ENCODE data around the gene MLXIP.

MLXIP gene

DNA sequence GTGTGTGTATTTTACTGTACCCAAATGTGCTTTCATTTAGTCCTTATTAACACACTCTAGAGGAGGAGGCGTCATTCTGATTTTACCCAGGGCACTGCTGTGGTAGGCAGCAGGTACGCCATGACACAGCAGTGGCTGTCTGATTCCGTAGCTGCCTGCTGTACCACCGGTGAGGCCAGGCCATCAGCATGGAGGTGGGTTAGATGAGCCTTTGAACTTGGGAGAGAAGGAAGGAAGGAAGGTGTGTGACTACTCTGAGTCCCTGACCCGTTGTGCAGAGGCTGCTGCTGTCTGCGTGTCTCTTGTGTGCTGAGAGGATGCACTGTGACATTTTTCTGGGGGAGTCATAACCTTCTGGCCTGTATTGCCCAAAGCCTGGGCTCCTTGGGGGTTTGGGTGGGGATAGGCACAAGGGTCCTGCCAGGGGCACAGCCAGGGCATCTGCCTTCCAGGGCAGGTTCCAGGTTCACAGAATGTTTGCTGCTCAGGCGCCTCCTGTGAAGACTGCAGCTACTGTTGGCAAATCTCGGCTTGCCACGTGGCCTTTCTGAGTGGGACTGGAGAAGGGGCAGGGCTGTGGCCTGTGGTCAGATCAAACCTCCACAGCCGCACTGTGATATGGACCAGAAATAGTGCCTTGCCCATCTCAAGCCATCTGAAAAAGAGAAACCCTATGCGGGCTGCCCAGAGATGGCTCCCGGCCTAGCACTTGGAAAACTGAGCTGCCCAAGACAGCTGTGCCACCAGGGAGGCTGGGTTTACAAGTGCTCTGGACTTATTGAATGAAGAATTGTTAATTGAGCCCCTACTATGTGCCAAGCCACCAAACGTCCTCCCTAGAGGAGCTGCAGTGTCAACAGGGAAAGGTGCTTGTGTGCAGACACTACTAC lies 47.1 kb downstream of the MLXIP start:
- H3K4me1 ChIP-seq (ENCODE audit: control insufficient read depth, insufficient read depth, low read length, poor library complexity, severe bottlenecking), result peaks cover 6% of the 10 kb centered on the region
- H3K36me3 ChIP-seq (ENCODE audit: control insufficient read depth, insufficient read depth, low read length), result peaks cover 34% of the 10 kb centered on the region
- H3K4me3 ChIP-seq (ENCODE audit: insufficient read depth, low read depth, low read length, poor library complexity, severe bottlenecking), result no peak overlapping the region
- no peak overlapping the region for H3K27ac ChIP-seq (ENCODE audit: insufficient read depth, low read length, poor library complexity, severe bottlenecking)
- no peak for DNase-seq
- H3K27me3 ChIP-seq (replicated peaks; ENCODE audit: control insufficient read depth, insufficient read depth, low read length, poor library complexity, severe bottlenecking), result no peaks in the 10 kb centered on the region
- no peaks in the 10 kb centered on the region for H3K9me3 ChIP-seq (ENCODE audit: control insufficient read depth, low read length)

DNA sequence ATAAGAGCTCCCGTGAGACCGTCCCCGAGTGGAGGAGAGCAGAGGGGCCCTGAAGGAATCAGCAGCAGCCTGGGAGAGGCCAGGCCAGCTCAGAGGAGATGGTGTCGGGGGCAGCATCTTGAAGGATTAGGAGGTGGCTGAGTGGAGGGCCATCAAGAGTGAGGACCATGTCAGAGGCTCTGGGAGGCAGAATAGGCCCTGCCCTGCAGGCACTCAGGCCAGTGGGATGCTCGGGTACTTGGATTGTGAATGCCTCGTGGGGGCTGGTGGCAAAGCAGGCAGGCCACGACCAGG lies 47.7 kb downstream of the MLXIP start:
- H3K4me1 ChIP-seq (ENCODE audit: control insufficient read depth, insufficient read depth, low read length, poor library complexity, severe bottlenecking), result peaks cover 6% of the 10 kb centered on the region
- no peak for DNase-seq
- H3K4me3 ChIP-seq (ENCODE audit: insufficient read depth, low read depth, low read length, poor library complexity, severe bottlenecking), result no peak overlapping the region
- no peaks in the 10 kb centered on the region for H3K9me3 ChIP-seq (ENCODE audit: control insufficient read depth, low read length)
- no peak overlapping the region for H3K27ac ChIP-seq (ENCODE audit: insufficient read depth, low read length, poor library complexity, severe bottlenecking)
- H3K36me3 ChIP-seq (ENCODE audit: control insufficient read depth, insufficient read depth, low read length), result peaks cover 39% of the 10 kb centered on the region
- H3K27me3 ChIP-seq (replicated peaks; ENCODE audit: control insufficient read depth, insufficient read depth, low read length, poor library complexity, severe bottlenecking), result no peaks in the 10 kb centered on the region

DNA sequence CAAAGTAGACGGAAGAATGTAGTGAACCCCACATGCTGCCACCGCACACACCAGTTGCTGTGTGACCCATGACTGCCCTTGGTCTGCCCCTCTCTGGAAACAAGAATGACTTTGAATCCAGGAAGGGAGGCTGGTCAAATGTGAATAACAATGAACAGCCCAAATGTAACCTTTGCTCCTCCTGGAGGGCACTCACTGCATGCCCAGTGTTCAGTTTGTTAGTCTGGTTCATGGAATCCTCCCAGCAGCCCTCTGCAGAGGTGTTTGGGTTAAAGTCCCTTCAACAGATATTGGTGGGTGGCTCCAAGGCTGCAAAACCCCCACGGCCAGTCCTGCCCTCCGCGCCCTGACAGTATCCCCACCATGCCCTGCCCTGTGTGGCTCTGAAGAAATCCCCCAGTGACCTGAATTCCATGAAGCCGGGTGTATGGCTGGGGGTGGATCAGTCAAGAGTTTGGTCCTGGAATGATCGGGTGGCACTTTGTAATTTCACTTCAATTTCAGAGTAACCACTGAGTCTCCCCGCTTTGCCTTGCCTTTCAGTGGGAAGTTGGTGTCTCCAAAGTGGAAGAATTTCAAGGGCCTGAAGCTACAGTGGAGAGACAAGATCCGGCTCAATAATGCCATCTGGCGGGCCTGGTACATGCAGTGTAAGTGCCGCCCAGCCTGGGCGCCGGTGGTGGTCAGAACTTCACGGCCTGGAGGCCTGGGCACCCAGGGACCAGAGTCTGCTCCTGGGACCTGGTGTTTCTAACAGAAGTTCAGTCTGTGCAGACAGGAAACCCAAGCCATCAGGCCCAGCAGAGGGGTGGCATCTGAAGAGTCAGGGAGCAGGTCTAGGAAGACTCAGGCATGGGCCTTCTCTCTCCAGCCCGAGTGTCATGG lies 48.4 kb downstream of the MLXIP start:
- Histone ChIP-seq H3K27ac (ENCODE audit: insufficient read depth, low read length, poor library complexity, severe bottlenecking) (no peak overlapping the region), H3K4me1 (ENCODE audit: control insufficient read depth, insufficient read depth, low read length, poor library complexity, severe bottlenecking) (peaks cover 6% of the 10 kb centered on the region)

DNA sequence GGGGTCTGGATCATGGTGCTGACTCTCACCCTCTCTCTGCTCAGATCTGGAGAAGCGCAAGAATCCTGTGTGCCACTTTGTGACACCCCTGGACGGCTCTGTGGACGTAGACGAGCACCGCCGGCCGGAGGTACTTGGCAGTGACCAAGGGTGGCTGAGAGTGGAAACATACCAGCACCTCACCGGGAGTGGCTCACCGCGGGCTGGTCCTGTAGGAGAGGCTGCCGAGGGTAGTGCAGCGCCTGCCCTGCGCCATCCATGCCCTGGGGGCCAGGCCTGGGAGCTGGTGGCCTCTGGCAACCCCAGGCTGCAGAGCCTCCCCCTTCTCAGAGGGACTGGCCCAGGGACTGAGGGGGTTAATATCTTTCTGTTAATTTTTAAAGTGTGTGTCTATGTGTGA lies 49.3 kb downstream of the MLXIP start:
- Histone ChIP-seq H3K9me3 (ENCODE audit: control insufficient read depth, low read length) (no peaks in the 10 kb centered on the region), H3K27ac (ENCODE audit: insufficient read depth, low read length, poor library complexity, severe bottlenecking) (no peak overlapping the region), H3K4me1 (ENCODE audit: control insufficient read depth, insufficient read depth, low read length, poor library complexity, severe bottlenecking) (peaks cover 6% of the 10 kb centered on the region), H3K4me3 (ENCODE audit: insufficient read depth, low read depth, low read length, poor library complexity, severe bottlenecking) (no peak overlapping the region), H3K27me3 (replicated peaks; ENCODE audit: control insufficient read depth, insufficient read depth, low read length, poor library complexity, severe bottlenecking) (no peaks in the 10 kb centered on the region), H3K36me3 (ENCODE audit: control insufficient read depth, insufficient read depth, low read length) (peaks cover 51% of the 10 kb centered on the region)
- no peak for DNase-seq

More for the DNA sequence above, 48.4 kb downstream of the MLXIP start:
- Histone ChIP-seq H3K9me3 (ENCODE audit: control insufficient read depth, low read length) (no peaks in the 10 kb centered on the region), H3K4me3 (ENCODE audit: insufficient read depth, low read depth, low read length, poor library complexity, severe bottlenecking) (no peak overlapping the region), H3K36me3 (ENCODE audit: control insufficient read depth, insufficient read depth, low read length) (peaks cover 43% of the 10 kb centered on the region), H3K27me3 (replicated peaks; ENCODE audit: control insufficient read depth, insufficient read depth, low read length, poor library complexity, severe bottlenecking) (no peaks in the 10 kb centered on the region)
- DNase-seq, result no peak

DNA sequence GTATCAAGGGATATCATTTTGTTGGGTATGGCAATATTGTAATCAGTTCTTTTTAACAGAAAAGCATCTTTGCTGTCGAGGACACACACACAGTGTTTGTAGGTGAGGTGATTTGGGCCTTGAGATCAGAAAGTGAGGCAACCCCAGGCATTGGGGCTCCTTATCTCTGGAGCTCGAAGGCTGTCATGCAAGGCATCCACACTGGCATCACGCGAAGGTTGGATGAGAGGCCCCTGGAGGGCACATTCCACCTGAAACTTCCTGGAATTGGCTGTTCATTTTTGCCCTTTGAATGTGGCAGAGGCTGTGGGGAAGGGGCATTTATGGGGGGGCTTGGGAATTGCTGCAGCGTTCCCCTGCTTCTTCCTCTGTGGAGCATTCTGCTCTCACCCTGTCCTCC lies 49.9 kb downstream of the MLXIP start:
- Histone ChIP-seq H3K4me3 (ENCODE audit: insufficient read depth, low read depth, low read length, poor library complexity, severe bottlenecking) (no peak overlapping the region), H3K36me3 (ENCODE audit: control insufficient read depth, insufficient read depth, low read length) (peaks cover 57% of the 10 kb centered on the region), H3K27me3 (replicated peaks; ENCODE audit: control insufficient read depth, insufficient read depth, low read length, poor library complexity, severe bottlenecking) (no peaks in the 10 kb centered on the region), H3K27ac (ENCODE audit: insufficient read depth, low read length, poor library complexity, severe bottlenecking) (no peak overlapping the region), H3K4me1 (ENCODE audit: control insufficient read depth, insufficient read depth, low read length, poor library complexity, severe bottlenecking) (peaks cover under 1% of the 10 kb centered on the region), H3K9me3 (ENCODE audit: control insufficient read depth, low read length) (no peaks in the 10 kb centered on the region)
- no peak for DNase-seq

DNA sequence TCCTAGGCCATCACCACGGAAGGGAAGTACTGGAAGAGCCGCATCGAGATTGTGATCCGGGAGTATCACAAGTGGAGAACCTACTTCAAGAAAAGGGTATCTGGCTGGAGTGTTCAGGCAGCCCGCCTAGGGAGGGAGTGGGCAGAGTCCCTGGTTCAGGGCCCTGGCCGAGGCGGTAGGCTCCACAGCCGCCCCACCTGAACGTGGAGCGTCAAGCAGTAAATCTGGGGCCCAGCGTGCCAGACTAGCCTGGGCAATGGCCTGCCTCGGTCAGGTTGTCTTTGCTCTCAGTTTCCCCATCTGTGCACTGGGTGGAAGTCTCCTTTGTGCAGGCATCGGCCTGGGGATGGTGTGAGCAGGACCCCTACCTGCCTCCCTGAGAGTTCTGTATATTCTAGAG lies 50.6 kb downstream of the MLXIP start:
- Histone ChIP-seq H3K27ac (ENCODE audit: insufficient read depth, low read length, poor library complexity, severe bottlenecking) (no peak overlapping the region), H3K27me3 (replicated peaks; ENCODE audit: control insufficient read depth, insufficient read depth, low read length, poor library complexity, severe bottlenecking) (no peaks in the 10 kb centered on the region), H3K9me3 (ENCODE audit: control insufficient read depth, low read length) (no peaks in the 10 kb centered on the region), H3K36me3 (ENCODE audit: control insufficient read depth, insufficient read depth, low read length) (peaks cover 63% of the 10 kb centered on the region), H3K4me1 (ENCODE audit: control insufficient read depth, insufficient read depth, low read length, poor library complexity, severe bottlenecking) (no peaks in the 10 kb centered on the region), H3K4me3 (ENCODE audit: insufficient read depth, low read depth, low read length, poor library complexity, severe bottlenecking) (no peak overlapping the region)
- DNase-seq, result no peak

DNA sequence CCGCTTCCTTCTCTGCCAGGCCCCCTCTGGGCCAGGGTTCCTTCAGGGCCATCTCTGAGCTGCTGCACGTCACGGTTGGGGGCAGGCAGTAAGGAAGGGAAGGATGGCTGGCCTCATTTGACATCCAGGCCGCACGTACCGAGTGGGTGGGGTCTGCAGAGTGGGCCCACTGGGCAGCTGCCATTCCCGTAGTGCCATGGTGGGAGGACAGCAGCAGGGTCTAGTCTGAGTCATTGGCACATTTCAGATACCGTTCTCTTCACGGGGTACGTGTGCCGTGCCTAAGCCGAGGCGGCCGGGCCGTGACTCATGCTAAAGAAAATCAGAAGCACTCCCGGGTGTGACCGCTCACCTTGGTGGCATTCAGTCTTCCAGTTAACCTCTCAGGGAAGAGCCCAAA lies 51.6 kb downstream of the MLXIP start:
- Histone ChIP-seq H3K4me1 (ENCODE audit: control insufficient read depth, insufficient read depth, low read length, poor library complexity, severe bottlenecking) (no peaks in the 10 kb centered on the region), H3K27ac (ENCODE audit: insufficient read depth, low read length, poor library complexity, severe bottlenecking) (no peak overlapping the region), H3K4me3 (ENCODE audit: insufficient read depth, low read depth, low read length, poor library complexity, severe bottlenecking) (no peak overlapping the region), H3K36me3 (ENCODE audit: control insufficient read depth, insufficient read depth, low read length) (peaks cover 64% of the 10 kb centered on the region), H3K9me3 (ENCODE audit: control insufficient read depth, low read length) (no peaks in the 10 kb centered on the region), H3K27me3 (replicated peaks; ENCODE audit: control insufficient read depth, insufficient read depth, low read length, poor library complexity, severe bottlenecking) (no peaks in the 10 kb centered on the region)
- DNase-seq, result no peak

DNA sequence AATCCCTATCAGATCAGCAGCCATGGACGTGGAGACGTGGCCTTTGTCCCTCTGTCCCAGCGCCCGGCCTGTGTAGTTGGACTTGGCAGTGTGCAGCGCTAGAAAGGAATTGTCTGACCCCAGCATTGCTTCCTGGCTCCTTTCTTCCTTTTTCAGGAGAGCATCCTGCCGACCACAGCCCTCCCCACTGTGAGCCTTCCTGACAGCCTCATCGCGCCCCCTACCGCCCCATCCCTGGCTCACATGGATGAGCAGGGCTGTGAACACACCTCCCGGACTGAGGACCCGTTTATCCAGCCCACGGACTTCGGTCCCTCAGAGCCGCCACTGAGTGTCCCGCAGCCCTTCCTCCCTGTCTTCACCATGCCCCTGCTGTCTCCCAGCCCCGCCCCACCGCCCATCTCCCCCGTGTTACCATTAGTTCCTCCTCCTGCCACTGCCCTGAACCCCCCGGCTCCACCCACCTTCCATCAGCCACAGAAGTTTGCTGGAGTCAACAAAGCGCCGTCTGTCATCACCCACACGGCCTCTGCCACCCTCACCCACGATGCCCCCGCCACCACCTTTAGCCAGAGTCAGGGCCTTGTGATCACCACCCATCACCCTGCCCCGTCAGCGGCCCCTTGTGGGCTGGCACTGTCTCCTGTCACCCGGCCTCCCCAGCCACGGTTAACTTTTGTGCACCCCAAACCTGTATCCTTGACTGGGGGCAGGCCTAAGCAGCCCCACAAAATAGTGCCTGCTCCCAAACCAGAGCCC lies 54.8 kb downstream of the MLXIP start:
- Histone ChIP-seq H3K36me3 (ENCODE audit: control insufficient read depth, insufficient read depth, low read length) (peaks cover 54% of the 10 kb centered on the region), H3K27ac (ENCODE audit: insufficient read depth, low read length, poor library complexity, severe bottlenecking) (no peak overlapping the region), H3K9me3 (ENCODE audit: control insufficient read depth, low read length) (no peaks in the 10 kb centered on the region), H3K4me1 (ENCODE audit: control insufficient read depth, insufficient read depth, low read length, poor library complexity, severe bottlenecking) (no peaks in the 10 kb centered on the region), H3K27me3 (replicated peaks; ENCODE audit: control insufficient read depth, insufficient read depth, low read length, poor library complexity, severe bottlenecking) (no peaks in the 10 kb centered on the region), H3K4me3 (ENCODE audit: insufficient read depth, low read depth, low read length, poor library complexity, severe bottlenecking) (no peak overlapping the region)
- DNase-seq, result no peak

DNA sequence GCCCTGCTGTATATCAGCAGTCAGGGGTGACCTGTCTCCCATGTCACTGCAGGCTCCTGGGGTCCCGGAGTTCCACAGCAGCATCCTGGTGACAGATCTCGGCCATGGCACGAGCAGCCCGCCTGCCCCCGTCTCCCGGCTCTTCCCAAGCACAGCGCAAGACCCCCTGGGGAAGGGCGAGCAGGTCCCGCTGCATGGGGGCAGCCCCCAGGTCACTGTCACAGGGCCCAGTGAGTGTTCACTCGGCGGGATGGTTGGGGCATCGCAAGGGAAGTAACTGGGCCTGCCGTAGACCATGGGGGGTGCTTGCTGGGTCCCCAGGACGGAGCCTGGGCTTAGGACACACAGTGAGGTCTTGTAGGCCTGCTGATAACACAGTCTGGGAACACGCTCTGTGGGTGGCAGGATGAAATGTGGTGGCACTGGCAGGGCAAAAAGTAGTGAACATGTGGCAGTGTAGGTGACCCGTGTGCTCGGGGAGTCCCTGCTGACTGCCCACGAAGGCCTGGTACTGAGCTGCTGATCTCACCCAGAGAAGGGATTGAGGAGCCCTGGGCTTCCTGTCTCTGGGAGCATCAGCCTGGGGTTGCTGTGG lies 57.0 kb downstream of the MLXIP start:
- no peaks in the 10 kb centered on the region for H3K9me3 ChIP-seq (ENCODE audit: control insufficient read depth, low read length)
- no peak for DNase-seq
- H3K27ac ChIP-seq (ENCODE audit: insufficient read depth, low read length, poor library complexity, severe bottlenecking), result no peak overlapping the region
- peaks cover 41% of the 10 kb centered on the region for H3K36me3 ChIP-seq (ENCODE audit: control insufficient read depth, insufficient read depth, low read length)
- H3K4me1 ChIP-seq (ENCODE audit: control insufficient read depth, insufficient read depth, low read length, poor library complexity, severe bottlenecking), result no peaks in the 10 kb centered on the region
- H3K27me3 ChIP-seq (replicated peaks; ENCODE audit: control insufficient read depth, insufficient read depth, low read length, poor library complexity, severe bottlenecking), result no peaks in the 10 kb centered on the region
- no peak overlapping the region for H3K4me3 ChIP-seq (ENCODE audit: insufficient read depth, low read depth, low read length, poor library complexity, severe bottlenecking)
